Astrocyte (in vitro differentiated cells and primary cell): ENCODE data around the gene MOB3B. TPM values are rescaled to one million over a fixed set of nuclear protein-coding genes. Genes with fewer than 3 reads are reported as not detected.

ENCODE experiments used
- DNase-seq: peaks from one replicate; pipeline ENCODE4 v3.0.0-alpha.2; 2010; ENCODE audit warnings: low read depth
- FAIRE-seq: peaks from 2 replicates; lab custom pipeline; 2011; peaks lifted over from hg19 to GRCh38; lab: Jason Lieb, UNC
- H2AFZ ChIP-seq: 2 replicates; pipeline ENCODE4 v1.6.0; 2012; ENCODE audit warnings: low read depth, low read length, inconsistent platforms
- H3K27ac ChIP-seq: 2 replicates; pipeline ENCODE4 v1.5.1; 2011; ENCODE audit warnings: low read depth, low read length, inconsistent platforms
- H3K27me3 ChIP-seq: 2 replicates; pipeline ENCODE4 v1.6.0; 2011; ENCODE audit warnings: low read length, inconsistent platforms; ENCODE audit not compliant: insufficient read depth
- H3K36me3 ChIP-seq: 2 replicates; pipeline ENCODE4 v1.5.1; 2011; ENCODE audit warnings: low read length, inconsistent platforms; ENCODE audit not compliant: insufficient read depth
- H3K4me1 ChIP-seq: 2 replicates; pipeline ENCODE4 v1.5.1; 2011; ENCODE audit warnings: low read length, inconsistent platforms; ENCODE audit not compliant: insufficient read depth
- H3K4me2 ChIP-seq: 2 replicates; pipeline ENCODE4 v1.6.0; 2012; ENCODE audit warnings: low read length, inconsistent platforms
- H3K4me3 ChIP-seq: 2 replicates; pipeline ENCODE4 v1.5.1; 2011; ENCODE audit warnings: low read depth, mild to moderate bottlenecking, low read length, inconsistent platforms; ENCODE audit not compliant: insufficient read depth
- H3K79me2 ChIP-seq: 2 replicates; pipeline ENCODE4 v1.6.0; 2012; ENCODE audit warnings: mild to moderate bottlenecking, low read length, inconsistent platforms; ENCODE audit not compliant: insufficient read depth
- H3K9ac ChIP-seq: 2 replicates; pipeline ENCODE4 v1.6.0; 2012; ENCODE audit warnings: mild to moderate bottlenecking, low read length, inconsistent platforms
- H3K9me3 ChIP-seq: 2 replicates; pipeline ENCODE4 v1.5.1; 2012; ENCODE audit warnings: low read depth, mild to moderate bottlenecking, low read length, inconsistent platforms; ENCODE audit not compliant: insufficient read depth
- H4K20me1 ChIP-seq: 2 replicates; pipeline ENCODE4 v1.6.0; 2012; ENCODE audit warnings: low read length, inconsistent platforms; ENCODE audit not compliant: insufficient read depth
- H3K27ac Mint-ChIP-seq: one replicate; pipeline ENCODE4 v1.8.0; 2021; ENCODE audit warnings: mild to moderate bottlenecking, mixed read lengths; ENCODE audit not compliant: unreplicated experiment
- H3K27me3 Mint-ChIP-seq: one replicate; pipeline ENCODE4 v1.8.0; 2021; ENCODE audit warnings: low read depth, mixed read lengths; ENCODE audit not compliant: unreplicated experiment
- H3K36me3 Mint-ChIP-seq: one replicate; pipeline ENCODE4 v1.8.0; 2021; ENCODE audit warnings: low read depth, mixed read lengths; ENCODE audit not compliant: unreplicated experiment
- H3K4me1 Mint-ChIP-seq: one replicate; pipeline ENCODE4 v1.8.0; 2021; ENCODE audit warnings: low read depth, mixed read lengths; ENCODE audit not compliant: unreplicated experiment
- H3K4me3 Mint-ChIP-seq: one replicate; pipeline ENCODE4 v1.8.0; 2021; ENCODE audit warnings: mild to moderate bottlenecking, moderate library complexity, mixed read lengths; ENCODE audit not compliant: unreplicated experiment
- H3K9me3 Mint-ChIP-seq: one replicate; pipeline ENCODE4 v1.8.0; 2021; ENCODE audit warnings: mild to moderate bottlenecking, mixed read lengths; ENCODE audit not compliant: unreplicated experiment
- EZH2 ChIP-seq: IDR thresholded peaks from 2 replicates; pipeline ENCODE4 v1.6.1; 2012; ENCODE audit warnings: mild to moderate bottlenecking, low read length, inconsistent platforms; ENCODE audit not compliant: insufficient read depth
- total RNA-seq: library from RNA; stranded (reverse); gene quantifications from 2 replicates; pipeline ENCODE4 v1.2.1, GENCODE V29; 2021
- TF ChIP-seq, protein P1 (sequence below): IDR thresholded peaks from 2 replicates; pipeline ENCODE4 v1.5.1; 2011; ENCODE audit warnings: low read depth, mild to moderate bottlenecking, inconsistent platforms, low read length, moderate library complexity; ENCODE audit not compliant: insufficient read depth

The MOB3B gene
- total RNA-seq, 1 donor from 2014 or later: 3.9 TPM

DNA sequence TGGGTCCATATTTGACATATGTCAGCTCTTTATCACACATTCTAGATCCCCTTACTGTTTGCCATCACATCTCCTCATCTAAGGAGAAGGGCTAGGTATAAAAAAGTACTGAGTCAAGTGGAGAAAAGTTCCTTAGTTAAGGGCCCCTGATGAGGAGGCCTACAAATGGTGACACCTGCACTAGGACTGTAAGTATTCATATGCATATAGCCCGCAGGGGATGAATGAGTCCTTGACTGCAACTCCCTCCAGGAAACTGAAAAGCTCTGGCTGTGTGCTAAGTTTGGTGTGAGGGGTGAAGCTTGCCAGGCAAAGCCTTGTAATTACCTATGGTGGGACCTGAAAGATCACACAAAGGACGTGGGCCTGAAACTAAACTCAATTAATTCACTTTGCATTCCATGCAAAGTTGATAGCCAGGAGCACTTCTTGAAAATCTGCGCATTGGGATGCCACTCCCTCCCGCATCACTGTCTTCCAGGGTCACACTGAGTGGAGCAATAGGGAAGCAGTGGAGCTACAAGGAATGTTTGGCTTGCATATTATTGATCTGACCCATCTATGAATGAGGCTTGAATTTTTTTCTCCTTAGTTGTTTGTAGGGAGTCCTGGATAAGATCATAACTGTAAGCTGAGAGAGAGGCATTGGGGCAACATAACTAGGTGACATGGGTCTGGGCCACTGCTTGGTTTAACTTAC, 220.8 kb downstream of the MOB3B start:
- no peak for FAIRE-seq
- Histone ChIP-seq H3K4me2 (no peak overlapping the region), H3K27me3 (peaks cover 2% of the 10 kb centered on the region), H3K4me3 (no peak overlapping the region), H4K20me1 (no peaks in the 10 kb centered on the region), H3K79me2 (no peaks in the 10 kb centered on the region), H2AFZ (no peak overlapping the region), H3K36me3 (no peaks in the 10 kb centered on the region), H3K9ac (no peak overlapping the region), H3K27ac (no peak overlapping the region), H3K9me3 (no peaks in the 10 kb centered on the region), H3K4me1 (no peaks in the 10 kb centered on the region)
- Mint-ChIP-seq H3K36me3 (no peaks in the 10 kb centered on the region), H3K27ac (no peak overlapping the region), H3K4me1 (no peaks in the 10 kb centered on the region), H3K27me3 (no peaks in the 10 kb centered on the region), H3K9me3 (peaks cover 5% of the 10 kb centered on the region), H3K4me3 (no peak overlapping the region)
- no peak for DNase-seq
- no peak for TF ChIP-seq EZH2

DNA sequence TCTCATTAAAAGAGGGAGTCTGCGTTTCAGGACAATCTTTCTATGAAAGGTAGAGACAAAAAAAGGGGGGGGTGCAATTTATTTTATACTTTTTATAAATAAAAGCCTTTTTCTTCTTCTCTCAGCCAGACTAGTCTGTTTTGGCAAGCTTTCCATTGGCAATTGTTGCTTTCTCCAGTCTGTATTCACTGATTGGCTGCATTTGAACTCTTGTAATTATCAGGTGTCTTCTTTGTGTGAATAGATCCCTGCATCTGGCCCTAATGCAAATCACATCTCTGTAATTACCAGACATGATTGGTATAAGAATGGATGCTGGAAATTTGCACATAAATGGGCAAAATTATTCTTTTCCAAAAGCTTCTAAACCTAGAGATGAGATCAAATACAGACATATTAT, 225.1 kb downstream of the MOB3B start:
- no peaks in the 10 kb centered on the region for H3K36me3 ChIP-seq
- Mint-ChIP-seq H3K27ac (no peak overlapping the region), H3K9me3 (peaks cover 5% of the 10 kb centered on the region), H3K27me3 (no peaks in the 10 kb centered on the region), H3K36me3 (no peaks in the 10 kb centered on the region), H3K4me3 (no peak overlapping the region), H3K4me1 (peaks cover 6% of the 10 kb centered on the region)
- H3K79me2 ChIP-seq: no peaks in the 10 kb centered on the region
- H3K9ac ChIP-seq: no peak overlapping the region
- DNase-seq (no peak), FAIRE-seq (no peak)
- no peaks in the 10 kb centered on the region for H3K4me1 ChIP-seq
- no peaks in the 10 kb centered on the region for H3K9me3 ChIP-seq
- no peak overlapping the region for H3K4me3 ChIP-seq
- TF ChIP-seq, protein P1, sequence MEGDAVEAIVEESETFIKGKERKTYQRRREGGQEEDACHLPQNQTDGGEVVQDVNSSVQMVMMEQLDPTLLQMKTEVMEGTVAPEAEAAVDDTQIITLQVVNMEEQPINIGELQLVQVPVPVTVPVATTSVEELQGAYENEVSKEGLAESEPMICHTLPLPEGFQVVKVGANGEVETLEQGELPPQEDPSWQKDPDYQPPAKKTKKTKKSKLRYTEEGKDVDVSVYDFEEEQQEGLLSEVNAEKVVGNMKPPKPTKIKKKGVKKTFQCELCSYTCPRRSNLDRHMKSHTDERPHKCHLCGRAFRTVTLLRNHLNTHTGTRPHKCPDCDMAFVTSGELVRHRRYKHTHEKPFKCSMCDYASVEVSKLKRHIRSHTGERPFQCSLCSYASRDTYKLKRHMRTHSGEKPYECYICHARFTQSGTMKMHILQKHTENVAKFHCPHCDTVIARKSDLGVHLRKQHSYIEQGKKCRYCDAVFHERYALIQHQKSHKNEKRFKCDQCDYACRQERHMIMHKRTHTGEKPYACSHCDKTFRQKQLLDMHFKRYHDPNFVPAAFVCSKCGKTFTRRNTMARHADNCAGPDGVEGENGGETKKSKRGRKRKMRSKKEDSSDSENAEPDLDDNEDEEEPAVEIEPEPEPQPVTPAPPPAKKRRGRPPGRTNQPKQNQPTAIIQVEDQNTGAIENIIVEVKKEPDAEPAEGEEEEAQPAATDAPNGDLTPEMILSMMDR: no peak
- no peak for TF ChIP-seq EZH2
- H2AFZ ChIP-seq: no peak overlapping the region
- H3K4me2 ChIP-seq: no peak overlapping the region
- no peak overlapping the region for H3K27ac ChIP-seq
- H4K20me1 ChIP-seq: no peaks in the 10 kb centered on the region
- peaks cover 2% of the 10 kb centered on the region for H3K27me3 ChIP-seq

DNA sequence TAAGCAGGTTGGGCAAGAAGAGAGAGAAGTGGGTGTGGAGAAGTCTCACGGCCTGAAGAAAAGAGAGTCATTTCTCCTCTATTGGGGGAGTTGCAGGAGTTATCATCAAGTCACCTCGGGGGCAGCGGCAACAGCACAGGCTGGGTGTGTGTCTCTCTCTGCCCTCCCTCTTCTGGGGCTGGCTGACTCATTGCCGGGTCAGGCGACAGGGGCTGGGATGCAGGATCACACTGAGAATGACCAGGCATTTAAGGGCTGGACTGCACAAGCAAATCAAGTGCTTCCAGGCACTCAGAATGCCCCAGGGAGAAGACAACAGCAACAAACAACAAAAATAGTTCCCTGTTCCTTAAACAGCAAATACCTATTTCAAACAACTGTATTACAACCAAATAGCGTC, 226.4 kb downstream of the MOB3B start:
- Mint-ChIP-seq H3K27me3 (no peaks in the 10 kb centered on the region), H3K27ac (no peak overlapping the region), H3K4me1 (peaks cover 6% of the 10 kb centered on the region), H3K4me3 (no peak overlapping the region), H3K9me3 (peaks cover 5% of the 10 kb centered on the region), H3K36me3 (no peaks in the 10 kb centered on the region)
- Histone ChIP-seq H3K79me2 (no peaks in the 10 kb centered on the region), H3K9ac (no peak overlapping the region), H3K27ac (no peak overlapping the region), H3K4me3 (no peak overlapping the region), H3K4me1 (no peaks in the 10 kb centered on the region), H4K20me1 (no peaks in the 10 kb centered on the region), H3K27me3 (peaks cover 2% of the 10 kb centered on the region), H3K36me3 (no peaks in the 10 kb centered on the region), H3K4me2 (peak overlapping the region; percentile 19), H2AFZ (no peak overlapping the region), H3K9me3 (no peaks in the 10 kb centered on the region)
- FAIRE-seq: no peak
- TF ChIP-seq EZH2: no peak
- TF ChIP-seq, protein P1: no peak
- no peak for DNase-seq
